Renal pelvis (tissue), 4 donors: ENCODE data around the gene FEZ2. TPM values are rescaled to one million over a fixed set of nuclear protein-coding genes. Genes with fewer than 3 reads are reported as not detected.
A peak's percentile ranks its signal among the peaks of the same experiment; 100 is the strongest.

ENCODE experiments used
- DNase-seq: peaks from one replicate; pipeline ENCODE4 v3.0.0-alpha.2; 2013
- polyA plus RNA-seq, 3 donors: library from polyadenylated mRNA; unstranded; fragments of 120-200 nt; gene quantifications; one replicate each; pipeline ENCODE4 v1.2.1, GENCODE V29; 2013; ENCODE audit not compliant: insufficient read length in 3 of 3

The FEZ2 gene
- polyA plus RNA-seq, 3 donors, result 70.9 to 88.5 (median 76.9) TPM

- no peak for DNase-seq
Observed at GRCh38 chr2:36538335-36538734, 59.6 kb downstream of the FEZ2 start.

GRCh38 chr2:36536776-36537175, 61.2 kb downstream of the FEZ2 start:
- DNase-seq, result no peak

GRCh38 chr2:36535099-36535498, 62.9 kb downstream of the FEZ2 start:
- DNase-seq, result no peak

- no peak for DNase-seq
Observed at GRCh38 chr2:36534275-36534799, 63.6 kb downstream of the FEZ2 start.

GRCh38 chr2:36530983-36531354, 67.0 kb downstream of the FEZ2 start:
- no peak for DNase-seq

- DNase-seq, result no peak
Observed at GRCh38 chr2:36530178-36530982, 67.6 kb downstream of the FEZ2 start.

GRCh38 chr2:36528766-36529392, 69.1 kb downstream of the FEZ2 start:
- peak; percentile 12 for DNase-seq

- no peak for DNase-seq
Observed at GRCh38 chr2:36528274-36528673, 69.7 kb downstream of the FEZ2 start.

GRCh38 chr2:36526226-36526625, 71.7 kb downstream of the FEZ2 start:
- no peak for DNase-seq

GRCh38 chr2:36525245-36525644, 72.7 kb downstream of the FEZ2 start:
- no peak for DNase-seq

GRCh38 chr2:36523153-36523552, 74.8 kb downstream of the FEZ2 start:
- DNase-seq, result no peak

GRCh38 chr2:36520431-36520830, 77.5 kb downstream of the FEZ2 start:
- DNase-seq, result no peak

- no peak for DNase-seq
Observed at GRCh38 chr2:36516136-36516870, 81.7 kb downstream of the FEZ2 start.

GRCh38 chr2:36515538-36515937, 82.4 kb downstream of the FEZ2 start:
- no peak for DNase-seq

- DNase-seq, result no peak
Observed at GRCh38 chr2:36513661-36514060, 84.3 kb downstream of the FEZ2 start.

GRCh38 chr2:36512705-36513104, 85.3 kb downstream of the FEZ2 start:
- no peak for DNase-seq

GRCh38 chr2:36511858-36512603, 85.9 kb downstream of the FEZ2 start:
- DNase-seq, result no peak

GRCh38 chr2:36509075-36509474, 88.9 kb downstream of the FEZ2 start:
- DNase-seq, result no peak

- DNase-seq, result peak; percentile 51
Observed at GRCh38 chr2:36507408-36507812, 90.6 kb downstream of the FEZ2 start.
